ENCODE data around the gene ABCC3. TPM values are rescaled to one million over a fixed set of nuclear protein-coding genes. Genes with fewer than 3 reads are reported as not detected.

Gene ABCC3
- total RNA-seq, 2 donors from 2014 or later, result 1.4 to 4.5 TPM

GRCh38 chr17:50657054-50657453 lies 22.4 kb downstream of the ABCC3 start:
- Histone ChIP-seq H3K9me3 (peaks cover 0 to 5% of the 10 kb centered on the region in 2 donors), H3K27me3 (no peaks in the 10 kb centered on the region), H3K4me3 (no peak overlapping the region), H3K36me3 (no peaks in the 10 kb centered on the region), H3K4me1 (peaks cover 0 to 36% of the 10 kb centered on the region in 2 donors), H3K27ac (no peak overlapping the region)
- TF ChIP-seq CTCF (IDR thresholded peaks at IDR 0.05), result no peak
- DNase-seq (ENCODE audit: low spot score), result no peak

GRCh38 chr17:50657627-50658026 lies 22.9 kb downstream of the ABCC3 start:
- no peak overlapping the region for H3K4me3 ChIP-seq
- no peaks in the 10 kb centered on the region for H3K27me3 ChIP-seq
- TF ChIP-seq CTCF (IDR thresholded peaks at IDR 0.05), result no peak
- H3K9me3 ChIP-seq, result peaks cover 0 to 4% of the 10 kb centered on the region in 2 donors
- H3K27ac ChIP-seq, result no peak overlapping the region
- H3K36me3 ChIP-seq, result no peaks in the 10 kb centered on the region
- DNase-seq (ENCODE audit: low spot score), result no peak
- peaks cover 0 to 41% of the 10 kb centered on the region in 2 donors for H3K4me1 ChIP-seq

DNA sequence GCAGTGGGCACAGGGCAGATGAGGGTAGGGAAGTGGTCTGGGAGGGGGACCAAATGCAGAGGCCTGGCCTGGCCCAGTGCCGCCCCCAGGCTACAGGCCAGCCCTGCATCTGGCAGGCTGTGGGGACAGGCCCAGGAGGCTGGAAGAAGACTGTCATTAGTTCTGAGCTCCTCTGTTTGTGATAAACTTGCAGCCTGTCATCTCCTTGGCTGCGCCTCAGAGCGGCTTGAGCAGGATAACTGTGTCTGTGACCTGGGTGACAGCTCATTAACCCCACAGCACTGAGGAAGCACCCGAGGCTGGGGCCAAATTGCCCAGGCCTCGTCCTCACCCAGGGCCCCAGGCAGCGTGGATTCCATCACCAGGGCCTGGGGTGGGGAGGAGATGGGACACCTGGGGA lies 23.9 kb downstream of the ABCC3 start:
- no peak for DNase-seq (ENCODE audit: low spot score)
- Histone ChIP-seq H3K27ac (no peak overlapping the region), H3K9me3 (no peaks in the 10 kb centered on the region), H3K4me1 (peaks cover 0 to 41% of the 10 kb centered on the region in 2 donors), H3K36me3 (no peaks in the 10 kb centered on the region), H3K4me3 (no peak overlapping the region), H3K27me3 (no peaks in the 10 kb centered on the region)
- no peak for TF ChIP-seq CTCF (IDR thresholded peaks at IDR 0.05)

DNA sequence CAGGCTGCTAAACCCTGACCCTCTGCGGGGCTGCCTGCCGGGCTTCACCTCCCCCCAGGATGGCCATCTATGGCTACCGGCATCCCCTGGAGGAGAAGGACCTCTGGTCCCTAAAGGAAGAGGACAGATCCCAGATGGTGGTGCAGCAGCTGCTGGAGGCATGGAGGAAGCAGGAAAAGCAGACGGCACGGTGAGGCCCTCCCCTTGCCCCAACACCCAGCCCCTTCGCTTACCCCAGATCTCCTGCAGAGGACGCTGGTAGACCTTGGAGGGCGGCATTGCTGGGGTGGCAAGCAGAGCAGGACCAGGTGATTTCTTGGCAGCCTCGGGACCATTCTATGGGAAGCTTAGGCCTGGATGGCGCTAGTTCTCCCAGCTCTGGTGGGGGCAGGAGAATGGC lies 24.5 kb downstream of the ABCC3 start:
- Histone ChIP-seq H3K4me1 (peaks cover 0 to 41% of the 10 kb centered on the region in 2 donors), H3K36me3 (no peaks in the 10 kb centered on the region), H3K4me3 (no peak overlapping the region), H3K9me3 (no peaks in the 10 kb centered on the region), H3K27ac (peak overlapping the region in 1 of 2 donors; percentile 82), H3K27me3 (no peaks in the 10 kb centered on the region)
- DNase-seq (ENCODE audit: low spot score), result no peak
- no peak for TF ChIP-seq CTCF (IDR thresholded peaks at IDR 0.05)

DNA sequence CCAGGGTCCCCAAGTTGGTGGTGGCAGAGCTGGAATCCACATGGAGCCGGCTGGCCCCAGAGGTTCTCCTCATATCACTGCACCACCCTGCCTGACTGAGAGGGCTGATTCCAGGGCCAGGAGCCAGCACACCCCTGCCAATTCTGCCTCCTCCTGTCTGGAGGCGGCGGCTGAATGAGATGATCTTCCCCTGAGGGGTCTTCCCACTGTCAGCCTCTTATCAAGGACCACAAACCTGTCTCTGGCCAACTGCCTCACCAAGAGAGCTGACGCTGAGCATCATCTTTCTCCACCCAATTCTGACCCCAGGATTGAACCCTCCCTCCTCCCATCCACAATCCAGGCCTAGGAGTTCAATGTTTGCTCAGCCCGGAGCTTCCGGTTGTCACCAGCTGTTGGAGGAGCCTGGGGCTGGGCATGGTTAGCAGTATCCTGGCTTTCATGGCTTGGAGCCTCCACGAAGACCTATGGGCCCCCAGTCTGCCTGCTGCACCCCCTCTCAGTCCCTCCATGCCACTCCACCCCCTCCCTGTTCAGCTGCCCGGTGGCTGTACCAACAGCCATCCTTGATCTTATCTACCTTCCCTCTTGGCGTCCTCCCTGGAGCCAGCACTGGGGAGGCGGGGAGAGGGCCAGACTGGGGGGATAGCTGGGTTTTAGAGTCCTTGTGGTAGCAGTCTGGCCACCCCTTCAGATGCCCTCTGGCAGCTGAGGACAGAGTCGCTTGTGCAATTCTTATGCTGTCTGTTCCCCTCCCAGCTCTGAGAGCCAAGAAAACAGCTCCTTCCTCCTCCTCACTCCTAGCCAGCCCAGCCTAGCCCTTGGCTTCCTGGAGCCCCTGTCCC lies 25.6 kb downstream of the ABCC3 start:
- peak overlapping the region; percentile 76 to 82 for H3K27ac ChIP-seq
- no peak for TF ChIP-seq CTCF (IDR thresholded peaks at IDR 0.05)
- peak; percentile 72 for DNase-seq (ENCODE audit: low spot score)

More for the DNA sequence above, 25.6 kb downstream of the ABCC3 start:
- H3K36me3 ChIP-seq, result no peaks in the 10 kb centered on the region
- no peak overlapping the region for H3K4me3 ChIP-seq
- H3K4me1 ChIP-seq, result peaks cover 0 to 41% of the 10 kb centered on the region in 2 donors
- no peaks in the 10 kb centered on the region for H3K9me3 ChIP-seq
- H3K27me3 ChIP-seq, result no peaks in the 10 kb centered on the region
